Liver (tissue), 3 donors: ENCODE measurements around the gene GALR1.

Experiments
- ATF3 ChIP-seq: IDR thresholded peaks from 2 replicates; pipeline ENCODE4 v1.6.1; 2016; ENCODE audit warnings: antibody characterized with exemption
- CTCF ChIP-seq: fragments of 150-350 bp; IDR thresholded peaks from 2 replicates; pipeline ENCODE4 v1.5.1; 2017; ENCODE audit warnings: improper control_type of control experiment, low read depth, low read length; ENCODE audit not compliant: missing input control
- EGR1 ChIP-seq, 2 donors: IDR thresholded peaks; 2 replicates each; pipeline ENCODE4 v1.6.1; 2016 to 2018; ENCODE audit warnings: antibody characterized with exemption in 2 of 2, low read depth in 2 of 2
- GABPA ChIP-seq, 2 donors: IDR thresholded peaks in 1 of 2; conservative IDR thresholded peaks in 1 of 2; 2 replicates each; pipeline ENCODE4 v1.6.1; 2016; ENCODE audit warnings: antibody characterized with exemption in 2 of 2, mild to moderate bottlenecking in 1 of 2, moderate library complexity in 1 of 2
- HNF4A ChIP-seq, 2 donors: conservative IDR thresholded peaks; 2 replicates each; pipeline ENCODE4 v1.6.1; 2016; ENCODE audit warnings: antibody characterized with exemption in 2 of 2, mild to moderate bottlenecking in 2 of 2
- JUND ChIP-seq, 2 donors: IDR thresholded peaks; 2 replicates each; pipeline ENCODE4 v1.6.1; 2016; ENCODE audit warnings: antibody characterized with exemption in 2 of 2
- MAX ChIP-seq: IDR thresholded peaks from 2 replicates; pipeline ENCODE4 v1.6.1; 2016; ENCODE audit warnings: antibody characterized with exemption
- RAD21 ChIP-seq, 2 donors: IDR thresholded peaks; 2 replicates each; pipeline ENCODE4 v1.6.1; 2016; ENCODE audit warnings: antibody characterized with exemption in 2 of 2, mild to moderate bottlenecking in 2 of 2
- REST ChIP-seq: IDR thresholded peaks from 2 replicates; pipeline ENCODE4 v1.6.1; 2016; ENCODE audit warnings: antibody characterized with exemption, mild to moderate bottlenecking
- SP1 ChIP-seq: IDR thresholded peaks from 2 replicates; pipeline ENCODE4 v1.6.1; 2018; ENCODE audit warnings: antibody characterized with exemption, mild to moderate bottlenecking
- TAF1 ChIP-seq: conservative IDR thresholded peaks from 2 replicates; pipeline ENCODE4 v1.6.1; 2016; ENCODE audit warnings: antibody characterized with exemption, mild to moderate bottlenecking
- YY1 ChIP-seq: IDR thresholded peaks from 2 replicates; pipeline ENCODE4 v1.6.1; 2016; ENCODE audit warnings: antibody characterized with exemption, mild to moderate bottlenecking
- donor health status: healthy.
- donor health status: healthy.

- TF ChIP-seq RAD21 (IDR thresholded peaks at IDR 0.05): no peak
- no peak for TF ChIP-seq MAX
- no peak for TF ChIP-seq REST
- no peak for TF ChIP-seq SP1
- no peak for TF ChIP-seq JUND (IDR thresholded peaks at IDR 0.05)
- TF ChIP-seq CTCF: no peak
- TF ChIP-seq GABPA (IDR thresholded peaks at IDR 0.05 in 1 of 2, conservative IDR thresholded peaks at IDR 0.05 in 1 of 2): no peak
- TF ChIP-seq EGR1 (IDR thresholded peaks at IDR 0.05; ENCODE audit: low read depth in 2 of 2): no peak
- TF ChIP-seq ATF3: no peak
- no peak for TF ChIP-seq YY1
- no peak for TF ChIP-seq TAF1
- TF ChIP-seq HNF4A (conservative IDR thresholded peaks at IDR 0.05): no peak
Measured at GRCh38 chr18:77305676-77306075, 56.0 kb downstream of the GALR1 start.
